Gastroesophageal sphincter (tissue), 3 donors: Measurements from ENCODE around the gene MCM3.

Source experiments
- CTCF ChIP-seq, 4 experiments: fragments of 200-600 bp in 2 of 4; fragments of 450-650 bp in 2 of 4; sonication (generic) in 1 of 4; IDR thresholded peaks; one replicate each; pipeline ENCODE4 v1.5.1; 2017 to 2019; ENCODE audit warnings: antibody characterized with exemption in 4 of 4, mild to moderate bottlenecking in 2 of 4, moderate library complexity in 2 of 4
- POLR2A ChIP-seq, 2 donors: fragments of 450-650 bp; IDR thresholded peaks; one replicate each; pipeline ENCODE4 v1.6.1; 2017; ENCODE audit warnings: antibody characterized with exemption in 2 of 2, mild to moderate bottlenecking in 2 of 2, moderate library complexity in 1 of 2
- POLR2AphosphoS5 ChIP-seq: sonication (generic); formaldehyde crosslinking; IDR thresholded peaks from one replicate; pipeline ENCODE4 v1.6.1; 2017; ENCODE audit warnings: antibody characterized with exemption

GRCh38 chr6:52283111-52283510 is 1.4 kb downstream of the MCM3 start:
- TF ChIP-seq CTCF (IDR thresholded peaks at IDR 0.05), result no peak
- no peak for TF ChIP-seq POLR2A (IDR thresholded peaks at IDR 0.05)
- TF ChIP-seq POLR2AphosphoS5, result no peak
